Parathyroid adenoma (tissue), 2 donors: Measurements from ENCODE around the gene VILL.

Experiments used
- H2AFZ ChIP-seq: fragments of 300-600 bp; sonication (generic); one replicate; pipeline ENCODE4 v1.7.0; 2017; ENCODE audit warnings: antibody characterized with exemption, mild to moderate bottlenecking
- H3K27ac ChIP-seq: fragments of 300-600 bp; sonication (generic); one replicate; pipeline ENCODE4 v1.7.0; 2017
- H3K27me3 ChIP-seq: fragments of 300-600 bp; sonication (generic); one replicate; pipeline ENCODE4 v1.7.0; 2017; ENCODE audit warnings: low read length; ENCODE audit not compliant: control insufficient read depth, insufficient read depth
- H3K36me3 ChIP-seq: fragments of 300-600 bp; sonication (generic); one replicate; pipeline ENCODE4 v1.7.0; 2017; ENCODE audit warnings: low read length; ENCODE audit not compliant: control insufficient read depth, insufficient read depth
- H3K4me1 ChIP-seq: fragments of 300-600 bp; sonication (generic); one replicate; pipeline ENCODE4 v1.7.0; 2017; ENCODE audit warnings: control low read depth
- H3K4me2 ChIP-seq: fragments of 300-600 bp; sonication (generic); one replicate; pipeline ENCODE4 v1.7.0; 2017; ENCODE audit warnings: low read length
- H3K4me3 ChIP-seq: fragments of 300-600 bp; sonication (generic); one replicate; pipeline ENCODE4 v1.7.0; 2017; ENCODE audit warnings: low read depth, low read length
- H3K79me2 ChIP-seq: fragments of 300-600 bp; sonication (generic); one replicate; pipeline ENCODE4 v1.7.0; 2017; ENCODE audit warnings: control low read depth
- H3K9ac ChIP-seq: fragments of 300-600 bp; sonication (generic); one replicate; pipeline ENCODE4 v1.7.0; 2017; ENCODE audit warnings: mild to moderate bottlenecking
- H3K9me3 ChIP-seq: fragments of 300-600 bp; sonication (generic); one replicate; pipeline ENCODE4 v1.7.0; 2017; ENCODE audit warnings: low read length; ENCODE audit not compliant: control insufficient read depth
- CTCF ChIP-seq: fragments of 300-600 bp; sonication (generic); IDR thresholded peaks from one replicate; pipeline ENCODE4 v1.7.0; 2017; ENCODE audit warnings: antibody characterized with exemption, mild to moderate bottlenecking
- donor health status: primary hyperparathyroidism.

The VILL gene

DNA sequence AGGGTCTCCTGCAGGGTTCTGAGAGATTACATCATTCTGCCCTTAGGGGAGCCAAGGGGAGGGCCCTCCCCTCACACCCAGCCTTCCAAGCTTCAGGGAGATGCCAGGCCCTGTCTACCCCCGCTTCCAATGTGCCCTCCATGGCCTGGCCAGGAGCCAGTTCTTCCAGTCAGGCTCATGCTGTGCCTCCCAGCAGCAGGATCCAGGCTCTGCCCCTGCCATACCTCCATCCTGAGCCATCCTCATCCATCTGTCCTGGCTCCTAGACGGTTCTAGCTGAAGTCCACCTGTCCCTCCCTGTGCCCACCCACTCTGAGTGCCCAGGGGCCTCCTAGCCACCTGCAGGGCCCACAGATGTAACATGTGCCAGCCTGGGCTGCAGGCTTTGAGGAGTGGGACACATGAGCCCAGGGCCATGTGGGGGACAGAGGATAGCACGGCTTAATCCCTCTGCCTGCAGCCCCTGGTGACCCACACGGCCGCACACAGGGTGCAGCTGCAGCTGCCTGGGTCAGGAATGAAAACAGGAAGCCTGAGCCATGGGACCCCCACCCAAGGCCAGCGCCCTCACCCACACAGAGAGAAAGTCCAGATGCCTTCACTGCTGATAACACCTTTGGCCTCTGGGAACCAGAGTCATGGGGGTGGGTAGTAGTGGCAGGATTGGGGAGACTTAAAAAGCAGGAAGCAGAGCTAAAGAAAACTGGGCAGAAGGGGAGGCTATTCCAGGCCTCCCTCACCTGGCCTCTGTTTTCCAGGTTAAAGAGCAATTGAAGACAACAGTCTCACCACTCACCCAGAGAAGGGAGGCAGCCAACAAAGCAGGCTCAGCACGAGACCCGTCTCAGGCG is 27.1 kb downstream of the VILL start:
- H3K36me3 ChIP-seq = no peaks in the 10 kb centered on the region
- TF ChIP-seq CTCF = no peak
- no peaks in the 10 kb centered on the region for H3K79me2 ChIP-seq
- H3K4me1 ChIP-seq = no peaks in the 10 kb centered on the region
- no peaks in the 10 kb centered on the region for H3K9me3 ChIP-seq
- H3K4me3 ChIP-seq = no peak overlapping the region
- H3K27me3 ChIP-seq = no peaks in the 10 kb centered on the region
- H3K27ac ChIP-seq = no peak overlapping the region
- H2AFZ ChIP-seq = no peak overlapping the region
- H3K9ac ChIP-seq = no peak overlapping the region
- H3K4me2 ChIP-seq = no peak overlapping the region

- Histone ChIP-seq H3K27ac (no peak overlapping the region), H3K9me3 (no peaks in the 10 kb centered on the region), H2AFZ (no peak overlapping the region), H3K79me2 (no peaks in the 10 kb centered on the region), H3K36me3 (no peaks in the 10 kb centered on the region), H3K9ac (no peak overlapping the region), H3K27me3 (no peaks in the 10 kb centered on the region), H3K4me3 (no peak overlapping the region), H3K4me2 (no peak overlapping the region), H3K4me1 (no peaks in the 10 kb centered on the region)
- no peak for TF ChIP-seq CTCF
Measured at GRCh38 chr3:38018296-38019266, 28.0 kb downstream of the VILL start.

DNA sequence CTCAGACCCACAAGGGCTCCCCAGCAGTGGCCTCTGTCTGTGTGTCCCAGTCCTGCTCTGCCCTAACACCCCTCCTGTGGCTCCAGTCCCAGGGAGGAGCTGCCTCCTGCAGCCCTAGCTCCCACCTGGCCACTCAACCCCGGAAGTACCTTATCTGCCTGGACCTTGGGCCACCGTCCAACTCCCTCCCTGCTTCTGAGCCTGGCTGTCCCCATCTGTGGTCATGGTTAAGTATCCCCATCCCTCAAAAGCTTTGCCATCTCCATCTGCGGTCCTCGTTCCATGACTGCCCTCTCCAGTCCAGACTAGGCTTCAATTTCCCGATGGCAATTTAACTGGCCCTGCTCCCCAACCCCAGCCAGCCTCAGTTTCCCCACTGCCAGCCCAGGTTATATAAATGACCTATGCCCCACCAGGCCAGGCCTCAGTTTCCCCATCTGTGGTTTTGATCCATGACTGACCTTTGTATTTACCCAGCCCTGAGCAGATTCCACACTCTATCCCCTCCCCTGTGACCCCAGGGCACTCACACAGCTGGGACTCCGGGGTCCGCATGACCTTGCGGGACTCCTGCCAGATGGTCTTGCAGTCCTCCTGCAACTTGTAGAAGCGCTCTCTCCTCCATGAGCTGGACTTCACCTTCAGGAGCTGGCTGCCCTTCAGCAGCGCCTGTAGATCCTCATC is 29.2 kb downstream of the VILL start:
- H3K4me1 ChIP-seq = no peaks in the 10 kb centered on the region
- no peak overlapping the region for H2AFZ ChIP-seq
- TF ChIP-seq CTCF = no peak
- H3K4me3 ChIP-seq = no peak overlapping the region
- H3K79me2 ChIP-seq = no peaks in the 10 kb centered on the region
- H3K9ac ChIP-seq = no peak overlapping the region
- H3K4me2 ChIP-seq = no peak overlapping the region
- H3K9me3 ChIP-seq = no peaks in the 10 kb centered on the region
- H3K27me3 ChIP-seq = no peaks in the 10 kb centered on the region
- H3K36me3 ChIP-seq = no peaks in the 10 kb centered on the region
- H3K27ac ChIP-seq = no peak overlapping the region

- Histone ChIP-seq H3K36me3 (no peaks in the 10 kb centered on the region), H3K27me3 (no peaks in the 10 kb centered on the region), H3K79me2 (no peaks in the 10 kb centered on the region), H3K4me1 (no peaks in the 10 kb centered on the region), H3K4me2 (no peak overlapping the region), H3K9me3 (no peaks in the 10 kb centered on the region), H3K9ac (no peak overlapping the region), H3K4me3 (no peak overlapping the region), H2AFZ (no peak overlapping the region), H3K27ac (no peak overlapping the region)
- no peak for TF ChIP-seq CTCF
Measured at GRCh38 chr3:38020342-38020726, 29.7 kb downstream of the VILL start.
